BE2C (cell line): ENCODE measurements around the gene NDUFAF2.
"Not testable (repeated sequence)": the region's sequence is repeated elsewhere in the genome, so short reads cannot be mapped to it uniquely, and the experiment has no call there.

ENCODE experiments used
- DNase-seq: peaks from one replicate; pipeline ENCODE4 v3.0.0-alpha.2; 2020
- H3K27me3 ChIP-seq: fragments of 250-450 bp; sonication (Bioruptor Pico); 2 replicates; pipeline ENCODE4 v1.5.1; 2020; ENCODE audit warnings: mild to moderate bottlenecking
- H3K36me3 ChIP-seq: fragments of 250-450 bp; sonication (Bioruptor Pico); 2 replicates; pipeline ENCODE4 v1.5.1; 2020; ENCODE audit warnings: mild to moderate bottlenecking
- H3K4me1 ChIP-seq: fragments of 250-450 bp; sonication (Bioruptor Pico); 2 replicates; pipeline ENCODE4 v1.5.1; 2020
- H3K4me3 ChIP-seq: 2 replicates; pipeline ENCODE4 v1.5.1; 2011; ENCODE audit warnings: low read depth, low read length
- H3K9me3 ChIP-seq: fragments of 250-450 bp; sonication (Bioruptor Pico); 2 replicates; pipeline ENCODE4 v1.5.1; 2020
- TF ChIP-seq, protein P1 (sequence below): IDR thresholded peaks from 2 replicates; pipeline ENCODE4 v1.5.1; 2012; ENCODE audit warnings: mild to moderate bottlenecking, low read depth, low read length

The NDUFAF2 gene

DNA sequence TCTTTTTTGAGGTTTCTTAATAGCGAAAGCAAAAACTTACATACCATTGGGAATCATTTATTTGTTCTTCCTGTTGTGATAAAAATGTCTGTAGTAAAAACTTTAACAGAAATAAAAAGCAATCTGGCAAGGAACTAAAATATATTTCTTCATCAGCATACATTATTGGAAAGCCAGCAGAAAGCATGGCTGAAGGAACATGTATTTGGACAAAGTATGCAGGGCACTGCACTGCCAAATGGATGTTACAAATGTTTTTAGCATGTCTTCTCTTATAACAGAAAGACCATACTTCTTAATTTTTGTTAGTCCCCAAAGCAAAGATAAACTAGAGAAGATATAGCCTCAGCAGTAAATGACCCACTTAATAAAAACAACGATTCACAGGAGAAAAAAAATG is 136.7 kb downstream of the NDUFAF2 start:
- TF ChIP-seq, protein P1, sequence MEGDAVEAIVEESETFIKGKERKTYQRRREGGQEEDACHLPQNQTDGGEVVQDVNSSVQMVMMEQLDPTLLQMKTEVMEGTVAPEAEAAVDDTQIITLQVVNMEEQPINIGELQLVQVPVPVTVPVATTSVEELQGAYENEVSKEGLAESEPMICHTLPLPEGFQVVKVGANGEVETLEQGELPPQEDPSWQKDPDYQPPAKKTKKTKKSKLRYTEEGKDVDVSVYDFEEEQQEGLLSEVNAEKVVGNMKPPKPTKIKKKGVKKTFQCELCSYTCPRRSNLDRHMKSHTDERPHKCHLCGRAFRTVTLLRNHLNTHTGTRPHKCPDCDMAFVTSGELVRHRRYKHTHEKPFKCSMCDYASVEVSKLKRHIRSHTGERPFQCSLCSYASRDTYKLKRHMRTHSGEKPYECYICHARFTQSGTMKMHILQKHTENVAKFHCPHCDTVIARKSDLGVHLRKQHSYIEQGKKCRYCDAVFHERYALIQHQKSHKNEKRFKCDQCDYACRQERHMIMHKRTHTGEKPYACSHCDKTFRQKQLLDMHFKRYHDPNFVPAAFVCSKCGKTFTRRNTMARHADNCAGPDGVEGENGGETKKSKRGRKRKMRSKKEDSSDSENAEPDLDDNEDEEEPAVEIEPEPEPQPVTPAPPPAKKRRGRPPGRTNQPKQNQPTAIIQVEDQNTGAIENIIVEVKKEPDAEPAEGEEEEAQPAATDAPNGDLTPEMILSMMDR = no peak
- no peaks in the 10 kb centered on the region for H3K9me3 ChIP-seq
- H3K36me3 ChIP-seq = no peaks in the 10 kb centered on the region
- no peaks in the 10 kb centered on the region for H3K27me3 ChIP-seq
- DNase-seq = no peak
- H3K4me3 ChIP-seq = no peak overlapping the region
- H3K4me1 ChIP-seq = no peaks in the 10 kb centered on the region

DNA sequence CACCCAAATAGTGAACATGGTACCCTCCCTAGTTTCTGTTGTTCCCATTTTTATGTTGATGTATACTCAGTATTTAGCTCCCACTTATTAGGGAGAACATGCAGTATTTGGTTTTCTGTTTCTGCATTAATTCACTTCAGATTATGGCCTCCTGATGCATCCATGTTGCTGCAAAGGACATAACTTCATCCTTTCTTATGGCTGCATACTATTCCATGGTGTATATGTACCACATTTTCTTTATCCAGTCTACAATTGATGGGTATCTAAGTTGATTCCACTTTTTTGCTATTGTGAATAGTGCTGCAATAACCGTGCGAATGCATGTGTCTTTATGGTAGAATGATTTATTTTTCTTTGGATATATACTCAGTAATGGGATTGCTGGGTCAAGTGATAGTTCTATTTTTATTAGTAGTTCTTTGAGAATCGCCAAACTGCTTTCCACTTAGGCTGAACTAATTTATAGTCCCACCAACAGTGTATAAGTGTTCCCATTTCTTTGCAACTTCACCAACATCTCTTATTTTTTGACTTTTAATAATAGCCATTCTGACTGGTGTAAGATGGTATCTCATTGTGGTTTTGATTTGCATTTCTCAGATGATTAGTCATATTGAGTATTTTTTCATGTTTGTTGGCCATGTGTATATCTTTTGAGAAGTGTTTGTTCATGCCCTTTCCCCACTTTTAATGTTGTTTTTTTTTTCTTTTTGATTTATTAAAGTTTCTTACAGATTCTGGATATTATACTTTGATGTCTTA is 137.7 kb downstream of the NDUFAF2 start:
- TF ChIP-seq, protein P1 = no peak
- no peaks in the 10 kb centered on the region for H3K4me1 ChIP-seq
- H3K9me3 ChIP-seq = no peaks in the 10 kb centered on the region
- no peaks in the 10 kb centered on the region for H3K36me3 ChIP-seq
- DNase-seq = no peak
- H3K4me3 ChIP-seq = no peak overlapping the region
- no peaks in the 10 kb centered on the region for H3K27me3 ChIP-seq

DNA sequence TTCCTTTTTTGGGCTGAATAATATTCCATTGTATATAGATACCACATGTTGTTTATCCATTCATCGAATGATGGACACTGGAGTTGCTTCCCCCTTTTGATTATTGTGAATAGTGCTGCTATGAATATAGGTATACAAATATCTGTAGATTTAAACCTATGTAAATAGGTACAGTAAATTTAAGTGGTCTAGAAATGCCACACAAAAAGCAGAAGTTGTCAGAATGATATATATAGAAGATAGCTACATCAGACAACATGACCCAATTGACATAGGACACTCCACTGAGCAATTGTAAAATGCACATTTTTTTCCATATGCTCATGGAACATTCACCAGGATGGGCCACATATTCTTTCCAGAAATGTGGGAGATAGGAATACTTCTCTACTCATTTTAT is 139.7 kb downstream of the NDUFAF2 start:
- Histone ChIP-seq H3K27me3 (no peaks in the 10 kb centered on the region), H3K9me3 (no peaks in the 10 kb centered on the region), H3K36me3 (no peaks in the 10 kb centered on the region), H3K4me3 (no peak overlapping the region), H3K4me1 (no peaks in the 10 kb centered on the region)
- no peak for DNase-seq
- TF ChIP-seq, protein P1 = no peak

DNA sequence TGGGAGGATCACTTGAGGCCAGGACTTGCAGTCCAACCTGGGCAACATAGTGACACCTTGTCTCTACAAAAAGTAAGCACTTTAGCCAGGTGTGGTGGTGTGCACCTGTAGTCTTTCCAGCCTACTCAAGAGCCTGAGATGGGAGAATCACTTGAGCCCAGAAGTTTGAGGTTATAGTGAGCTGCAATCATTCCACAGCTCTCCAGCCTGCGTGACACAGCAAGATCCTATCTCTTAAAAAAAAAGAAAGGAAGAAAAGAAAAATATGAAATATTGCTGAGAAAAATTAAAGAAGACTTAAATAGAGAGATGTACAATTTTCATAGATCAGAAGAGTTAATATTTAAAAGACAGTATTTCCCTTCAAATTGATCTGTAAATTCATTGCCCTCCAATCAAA is 140.9 kb downstream of the NDUFAF2 start:
- Histone ChIP-seq H3K27me3 (no peaks in the 10 kb centered on the region), H3K4me3 (no peak overlapping the region), H3K36me3 (no peaks in the 10 kb centered on the region), H3K9me3 (no peaks in the 10 kb centered on the region), H3K4me1 (no peaks in the 10 kb centered on the region)
- no peak for DNase-seq
- TF ChIP-seq, protein P1 = no peak

DNA sequence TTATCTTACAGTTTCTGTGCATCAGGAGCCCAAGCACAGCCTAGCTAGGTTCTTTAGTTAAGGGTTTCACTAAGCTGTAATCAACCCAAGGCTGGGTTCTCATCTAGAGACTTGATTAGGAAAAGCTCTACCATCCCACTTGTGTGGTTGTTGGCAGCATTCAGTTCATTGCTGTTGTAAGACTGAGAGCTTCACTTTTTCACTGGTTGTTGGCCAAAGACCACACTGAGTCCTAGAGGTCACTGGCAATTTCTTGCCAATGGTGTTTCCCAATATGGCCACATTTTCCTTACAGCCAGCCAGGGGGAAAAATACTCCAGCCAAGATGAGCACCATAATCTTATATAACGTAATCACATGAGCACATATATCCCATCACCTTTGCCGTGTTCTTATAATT is 142.9 kb downstream of the NDUFAF2 start:
- H3K4me3 ChIP-seq = no peak overlapping the region
- TF ChIP-seq, protein P1 = no peak
- H3K9me3 ChIP-seq = no peaks in the 10 kb centered on the region
- H3K4me1 ChIP-seq = no peaks in the 10 kb centered on the region
- H3K36me3 ChIP-seq = no peaks in the 10 kb centered on the region
- H3K27me3 ChIP-seq = no peaks in the 10 kb centered on the region
- DNase-seq = no peak

DNA sequence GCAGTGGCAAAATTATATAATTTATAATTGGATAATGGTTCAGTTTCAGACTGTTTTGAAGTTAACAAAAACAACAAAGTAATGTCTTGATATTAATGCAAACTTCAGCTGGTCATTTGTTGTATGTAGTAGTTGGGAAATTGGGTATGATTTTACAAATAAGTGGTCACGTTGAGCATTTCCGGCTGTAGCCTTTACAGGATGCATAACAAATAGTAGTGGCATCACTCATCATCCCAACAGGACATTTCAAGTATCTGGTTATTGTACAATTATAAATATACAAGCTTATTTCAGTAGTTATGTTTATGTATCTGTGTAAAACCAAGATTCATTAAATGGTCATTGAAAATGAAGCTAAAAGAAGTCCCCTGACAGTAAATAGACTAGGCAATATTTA is 144.3 kb downstream of the NDUFAF2 start:
- no peak for DNase-seq
- H3K9me3 ChIP-seq = no peaks in the 10 kb centered on the region
- TF ChIP-seq, protein P1 = no peak
- no peaks in the 10 kb centered on the region for H3K27me3 ChIP-seq
- no peak overlapping the region for H3K4me3 ChIP-seq
- no peaks in the 10 kb centered on the region for H3K36me3 ChIP-seq
- H3K4me1 ChIP-seq = no peaks in the 10 kb centered on the region

DNA sequence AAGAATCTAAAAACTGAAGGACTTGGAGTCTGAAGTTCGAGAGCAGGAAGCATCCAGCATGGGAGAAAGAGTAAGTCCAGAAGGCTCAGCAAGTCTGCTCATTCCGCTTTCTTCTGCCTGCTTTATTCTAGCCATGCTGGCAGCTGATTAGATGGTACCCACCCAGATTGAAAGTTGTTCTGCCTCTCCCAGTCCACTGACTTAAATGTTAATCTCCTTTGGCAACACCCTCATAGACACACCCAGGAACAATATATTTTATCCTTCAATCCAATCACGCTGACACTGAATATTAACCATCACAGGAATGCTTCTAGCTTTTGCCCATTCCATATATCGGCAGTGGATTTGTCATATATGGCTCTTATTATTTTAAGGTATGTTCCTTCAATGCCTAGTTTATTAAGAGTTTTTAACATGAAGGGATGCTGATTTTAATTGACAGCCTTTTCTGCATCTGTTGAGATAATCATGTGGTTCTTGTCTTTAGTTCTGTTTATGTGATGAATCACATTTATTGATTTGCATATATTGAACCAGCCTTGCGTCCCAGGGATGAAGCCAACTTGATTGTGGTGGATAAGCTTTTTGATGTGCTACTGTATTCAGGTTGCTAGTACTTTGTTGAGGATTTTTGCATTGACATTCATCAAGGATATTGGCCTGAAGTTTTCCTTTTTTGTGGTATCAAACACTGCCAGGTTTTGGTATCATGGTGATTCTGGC is 148.2 kb downstream of the NDUFAF2 start:
- not testable (repeated sequence) for H3K27me3 ChIP-seq, DNase-seq, H3K9me3 ChIP-seq, H3K4me1 ChIP-seq, H3K36me3 ChIP-seq, H3K4me3 ChIP-seq
